ENCODE data around the gene ZNF219.

The ZNF219 gene

DNA sequence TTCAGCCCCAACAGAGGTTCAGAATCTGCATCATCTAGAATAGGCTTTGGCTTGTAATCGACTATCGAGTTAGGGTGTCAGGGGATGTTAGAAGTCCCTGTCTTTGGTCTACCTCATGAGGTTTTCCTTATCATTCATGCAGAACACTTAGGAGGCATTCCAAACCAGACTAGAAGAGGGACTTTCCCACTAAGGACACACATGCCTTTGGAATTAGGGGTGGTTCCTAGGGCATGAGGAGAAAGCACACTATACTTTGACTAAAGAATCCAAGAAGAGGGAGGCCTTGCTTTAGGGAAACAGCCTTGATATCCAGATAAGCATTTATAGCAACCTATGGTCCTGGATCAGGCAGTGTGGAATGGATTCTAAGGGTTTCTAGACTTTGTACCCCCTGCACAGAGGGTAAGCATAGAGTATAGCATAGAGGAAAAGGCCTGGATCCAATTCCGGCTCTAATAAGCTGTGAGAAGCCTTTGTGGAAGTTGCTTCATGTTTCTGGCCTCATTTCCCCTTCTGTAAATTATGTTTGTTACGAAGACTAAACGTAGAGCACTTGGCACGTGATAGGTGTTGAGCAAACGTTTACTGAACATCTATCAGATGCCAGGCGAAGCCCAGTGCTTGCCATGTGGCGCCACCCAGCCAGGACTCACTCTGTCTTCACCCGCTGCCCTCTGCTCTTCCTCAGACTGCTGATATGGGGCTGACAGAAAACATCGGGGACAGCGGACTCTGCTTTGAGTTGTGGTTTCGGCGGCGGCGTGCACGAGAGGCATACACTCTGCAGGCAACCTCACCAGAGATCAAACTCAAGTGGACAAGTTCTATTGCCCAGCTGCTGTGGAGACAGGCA lies 13.2 kb downstream of the ZNF219 start:
- DNase-seq = peak; percentile 54

DNA sequence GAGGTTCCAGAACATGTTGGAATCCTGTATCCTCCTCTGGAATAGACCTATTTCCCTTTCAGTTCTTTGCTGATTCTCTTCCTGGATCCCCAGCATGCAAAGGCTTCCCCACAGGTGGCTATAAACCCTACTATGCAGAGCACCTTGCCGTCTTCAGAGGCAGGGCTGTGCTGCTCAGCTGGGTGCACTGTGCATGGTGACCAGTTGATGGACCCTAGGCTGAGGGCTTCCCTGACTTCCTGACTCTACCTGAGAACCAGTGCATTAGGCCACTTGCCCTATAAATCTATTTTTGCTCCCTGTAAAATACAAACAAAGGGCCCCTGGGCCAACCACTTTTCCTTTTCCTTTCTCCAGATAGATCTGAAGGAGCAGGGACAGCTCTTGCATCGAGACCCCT lies 14.1 kb downstream of the ZNF219 start:
- no peak for DNase-seq

DNA sequence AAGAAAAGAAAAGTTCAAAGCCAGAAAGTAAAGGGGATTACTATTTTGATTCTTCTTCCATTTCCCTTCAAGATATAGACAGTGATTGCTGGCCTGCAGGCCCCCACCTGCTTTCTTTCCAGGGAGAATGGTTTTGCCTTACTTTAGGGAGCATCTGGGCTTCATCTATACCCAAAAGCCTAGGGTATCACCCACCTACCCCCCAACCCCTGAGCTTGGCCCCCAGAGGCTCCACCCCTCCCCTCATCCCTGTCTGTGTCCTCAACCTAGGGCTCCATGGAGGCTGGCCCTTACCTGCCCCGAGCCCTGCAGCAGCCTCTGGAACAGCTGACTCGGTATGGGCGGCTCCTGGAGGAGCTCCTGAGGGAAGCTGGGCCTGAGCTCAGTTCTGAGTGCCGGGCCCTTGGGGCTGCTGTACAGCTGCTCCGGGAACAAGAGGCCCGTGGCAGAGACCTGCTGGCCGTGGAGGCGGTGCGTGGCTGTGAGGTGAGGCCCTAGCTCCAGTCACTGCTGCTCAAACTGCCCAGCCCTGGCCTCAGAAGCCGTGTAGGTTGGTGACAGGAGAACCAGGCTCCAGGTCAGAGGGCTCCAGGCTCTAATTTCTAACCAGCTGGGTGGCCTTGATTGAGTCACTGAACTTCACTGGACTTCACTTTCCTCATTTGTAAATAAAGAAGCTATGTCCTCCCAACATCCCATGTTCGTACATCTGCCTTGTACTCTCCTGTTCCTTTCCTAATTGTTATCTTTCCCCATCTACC lies 14.7 kb downstream of the ZNF219 start:
- no peak for DNase-seq

DNA sequence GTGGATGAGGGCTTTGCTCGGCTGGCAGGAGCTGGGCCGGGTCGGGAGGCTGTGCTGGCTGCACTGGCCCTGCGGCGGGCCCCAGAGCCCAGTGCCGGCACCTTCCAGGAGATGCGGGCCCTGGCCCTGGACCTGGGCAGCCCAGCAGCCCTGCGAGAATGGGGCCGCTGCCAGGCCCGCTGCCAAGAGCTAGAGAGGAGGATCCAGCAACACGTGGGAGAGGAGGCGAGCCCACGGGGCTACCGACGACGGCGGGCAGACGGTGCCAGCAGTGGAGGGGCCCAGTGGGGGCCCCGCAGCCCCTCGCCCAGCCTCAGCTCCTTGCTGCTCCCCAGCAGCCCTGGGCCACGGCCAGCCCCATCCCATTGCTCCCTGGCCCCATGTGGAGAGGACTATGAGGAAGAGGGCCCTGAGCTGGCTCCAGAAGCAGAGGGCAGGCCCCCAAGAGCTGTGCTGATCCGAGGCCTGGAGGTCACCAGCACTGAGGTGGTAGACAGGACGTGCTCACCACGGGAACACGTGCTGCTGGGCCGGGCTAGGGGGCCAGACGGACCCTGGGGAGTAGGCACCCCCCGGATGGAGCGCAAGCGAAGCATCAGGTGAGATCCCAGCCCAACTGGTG lies 16.8 kb downstream of the ZNF219 start:
- DNase-seq = no peak

DNA sequence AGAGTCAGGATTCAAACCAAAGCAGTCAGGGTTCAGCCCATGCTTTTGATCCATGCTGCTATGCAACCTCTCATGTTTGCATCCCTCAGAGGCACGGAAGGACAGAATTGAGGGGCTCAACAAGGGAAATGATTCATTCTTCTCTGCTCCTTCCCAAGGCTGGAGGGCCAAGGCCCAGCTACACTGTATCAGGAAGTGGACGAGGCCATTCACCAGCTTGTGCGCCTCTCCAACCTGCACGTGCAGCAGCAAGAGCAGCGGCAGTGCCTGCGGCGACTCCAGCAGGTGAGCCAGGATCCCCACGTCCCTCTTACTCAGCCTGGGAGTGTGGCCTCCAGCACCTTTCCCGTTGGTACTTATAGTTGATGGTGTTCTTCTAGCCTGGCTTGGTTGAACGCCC lies 19.7 kb downstream of the ZNF219 start:
- DNase-seq = no peak

DNA sequence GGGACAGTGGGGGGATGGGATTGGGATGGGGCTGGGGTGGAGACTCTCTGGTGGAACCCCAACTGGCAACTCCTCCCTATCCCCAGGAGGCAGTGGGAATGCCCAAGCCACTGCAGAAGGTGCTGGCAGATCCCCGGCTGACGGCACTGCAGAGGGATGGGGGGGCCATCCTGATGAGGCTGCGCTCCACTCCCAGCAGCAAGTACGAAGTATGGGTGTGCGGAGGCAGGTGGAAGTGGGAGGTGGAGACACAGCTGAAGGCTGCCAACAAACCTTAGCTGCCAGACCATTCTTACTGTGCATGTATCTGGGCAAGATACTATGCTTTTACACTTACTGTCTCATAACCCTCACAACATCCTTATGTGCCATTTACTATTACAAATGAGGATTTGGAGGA lies 20.2 kb downstream of the ZNF219 start:
- DNase-seq = no peak

DNA sequence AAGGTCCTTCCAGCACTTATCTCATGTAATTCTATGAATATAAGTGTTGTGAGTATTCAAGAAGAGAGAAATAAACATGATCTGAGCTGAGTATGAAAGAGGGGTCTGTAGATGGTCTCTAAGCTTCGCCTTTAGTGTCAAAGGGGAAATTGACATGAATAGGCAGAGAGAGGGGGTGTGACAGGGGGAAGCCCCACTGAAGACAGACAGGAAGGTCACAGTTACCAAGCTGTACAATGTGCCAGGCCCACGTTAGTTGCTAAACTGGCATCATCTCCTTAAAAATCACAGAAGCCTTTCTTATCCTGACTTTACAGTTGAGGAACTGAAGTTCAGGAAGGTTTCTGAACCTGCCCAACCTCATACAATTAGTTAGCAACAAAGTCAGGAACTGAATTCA lies 20.8 kb downstream of the ZNF219 start:
- DNase-seq = no peak

DNA sequence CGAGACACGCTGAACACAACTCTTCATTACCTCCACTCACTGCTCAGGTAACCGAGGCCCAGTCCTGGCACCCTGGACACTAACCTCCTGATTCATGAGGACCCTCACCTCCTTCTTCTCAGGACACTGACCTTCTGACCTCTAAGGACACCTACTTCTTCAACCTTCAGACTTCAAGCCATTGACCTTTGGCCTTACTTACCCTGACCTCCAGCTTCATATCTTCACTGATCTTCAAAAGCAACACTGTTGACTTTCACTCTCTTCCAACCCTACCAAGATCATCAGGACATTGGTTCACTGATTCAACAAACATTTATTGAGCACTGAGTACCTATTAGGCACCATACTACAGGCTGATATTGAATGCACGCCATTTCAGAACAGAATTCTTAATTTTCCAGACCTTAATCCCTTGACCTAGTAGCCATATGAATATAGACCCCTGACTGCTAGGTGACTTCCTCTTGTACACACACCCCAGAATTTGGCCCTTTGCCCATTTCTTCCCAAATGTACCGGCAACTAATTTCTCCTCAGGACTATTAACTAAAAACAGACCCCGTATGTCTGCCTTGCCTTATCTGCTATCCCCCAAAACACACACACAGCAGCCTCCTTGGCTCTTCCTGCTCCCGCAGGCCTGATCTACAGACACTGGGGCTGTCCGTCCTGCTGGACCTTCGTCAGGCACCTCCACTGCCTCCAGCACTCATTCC lies 22.6 kb downstream of the ZNF219 start:
- no peak for DNase-seq

DNA sequence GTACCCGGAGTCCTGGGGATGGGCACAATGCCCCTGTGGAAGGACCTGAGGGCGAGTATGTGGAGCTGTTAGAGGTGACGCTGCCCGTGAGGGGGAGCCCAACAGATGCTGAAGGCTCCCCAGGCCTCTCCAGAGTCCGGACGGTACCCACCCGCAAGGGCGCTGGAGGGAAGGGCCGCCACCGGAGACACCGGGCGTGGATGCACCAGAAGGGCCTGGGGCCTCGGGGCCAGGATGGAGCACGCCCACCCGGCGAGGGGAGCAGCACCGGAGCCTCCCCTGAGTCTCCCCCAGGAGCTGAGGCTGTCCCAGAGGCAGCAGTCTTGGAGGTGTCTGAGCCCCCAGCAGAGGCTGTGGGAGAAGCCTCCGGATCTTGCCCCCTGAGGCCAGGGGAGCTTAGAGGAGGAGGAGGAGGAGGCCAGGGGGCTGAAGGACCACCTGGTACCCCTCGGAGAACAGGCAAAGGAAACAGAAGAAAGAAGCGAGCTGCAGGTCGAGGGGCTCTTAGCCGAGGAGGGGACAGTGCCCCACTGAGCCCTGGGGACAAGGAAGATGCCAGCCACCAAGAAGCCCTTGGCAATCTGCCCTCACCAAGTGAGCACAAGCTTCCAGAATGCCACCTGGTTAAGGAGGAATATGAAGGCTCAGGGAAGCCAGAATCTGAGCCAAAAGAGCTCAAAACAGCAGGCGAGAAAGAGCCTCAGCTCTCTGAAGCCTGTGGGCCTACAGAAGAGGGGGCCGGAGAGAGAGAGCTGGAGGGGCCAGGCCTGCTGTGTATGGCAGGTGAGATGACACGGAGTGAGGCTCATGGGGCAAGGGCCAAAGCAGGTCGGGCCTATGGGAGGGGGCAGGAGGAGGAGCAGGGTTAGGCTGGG lies 23.8 kb downstream of the ZNF219 start:
- no peak for DNase-seq

DNA sequence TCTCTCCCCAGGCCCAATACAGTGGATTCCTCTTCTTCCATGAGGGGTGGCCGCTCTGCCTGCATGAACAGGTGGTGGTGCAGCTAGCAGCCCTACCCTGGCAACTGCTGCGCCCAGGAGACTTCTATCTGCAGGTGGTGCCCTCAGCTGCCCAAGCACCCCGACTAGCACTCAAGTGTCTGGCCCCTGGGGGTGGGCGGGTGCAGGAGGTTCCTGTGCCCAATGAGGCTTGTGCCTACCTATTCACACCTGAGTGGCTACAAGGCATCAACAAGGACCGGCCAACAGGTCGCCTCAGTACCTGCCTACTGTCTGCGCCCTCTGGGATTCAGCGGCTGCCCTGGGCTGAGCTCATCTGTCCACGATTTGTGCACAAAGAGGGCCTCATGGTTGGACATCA lies 24.5 kb downstream of the ZNF219 start:
- DNase-seq = no peak

DNA sequence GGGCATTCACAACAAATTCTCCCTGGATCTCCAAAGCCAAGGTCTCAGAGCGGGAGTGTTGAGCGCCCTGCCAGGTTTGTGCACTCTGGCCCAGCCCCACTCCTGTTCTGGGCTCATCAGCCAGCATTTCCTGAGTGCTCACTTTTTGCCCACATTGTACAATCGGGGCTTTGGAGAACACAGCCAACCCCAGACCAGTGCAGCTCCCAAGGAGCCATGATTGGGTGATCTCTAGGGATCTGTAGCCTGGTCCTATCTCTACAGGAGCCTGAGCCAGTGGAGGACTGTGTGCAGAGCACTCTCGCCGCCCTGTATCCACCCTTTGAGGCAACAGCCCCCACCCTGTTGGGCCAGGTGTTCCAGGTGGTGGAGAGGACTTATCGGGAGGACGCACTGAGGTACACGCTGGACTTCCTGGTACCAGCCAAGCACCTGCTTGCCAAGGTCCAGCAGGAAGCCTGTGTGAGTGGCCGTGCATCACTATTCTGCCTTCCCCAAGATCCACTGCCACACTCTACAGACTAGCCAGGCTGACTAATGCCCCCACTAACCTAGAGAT lies 25.6 kb downstream of the ZNF219 start:
- DNase-seq = no peak

DNA sequence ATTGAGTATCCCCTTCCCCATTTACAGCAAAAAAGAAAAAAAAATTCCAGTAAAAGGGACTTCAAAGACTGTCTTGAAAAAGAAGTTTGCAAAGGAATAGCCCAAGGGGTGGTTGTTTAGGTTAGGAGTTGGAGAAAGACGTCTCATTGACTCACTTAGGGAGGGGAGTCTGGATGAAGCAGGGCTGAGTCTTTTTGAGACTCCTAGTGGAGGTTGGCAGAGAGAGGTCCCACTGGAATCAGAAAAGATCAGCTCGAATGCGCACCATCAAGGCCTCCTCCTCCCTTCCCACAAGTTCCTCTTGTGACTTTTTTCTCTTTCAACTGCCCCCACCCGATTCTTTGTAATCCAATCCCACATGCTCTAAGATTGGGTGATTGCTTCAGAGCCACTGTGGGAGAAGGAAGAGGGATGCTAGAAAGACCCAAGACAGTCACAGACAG lies 26.4 kb downstream of the ZNF219 start:
- peak; percentile 86 for DNase-seq

DNA sequence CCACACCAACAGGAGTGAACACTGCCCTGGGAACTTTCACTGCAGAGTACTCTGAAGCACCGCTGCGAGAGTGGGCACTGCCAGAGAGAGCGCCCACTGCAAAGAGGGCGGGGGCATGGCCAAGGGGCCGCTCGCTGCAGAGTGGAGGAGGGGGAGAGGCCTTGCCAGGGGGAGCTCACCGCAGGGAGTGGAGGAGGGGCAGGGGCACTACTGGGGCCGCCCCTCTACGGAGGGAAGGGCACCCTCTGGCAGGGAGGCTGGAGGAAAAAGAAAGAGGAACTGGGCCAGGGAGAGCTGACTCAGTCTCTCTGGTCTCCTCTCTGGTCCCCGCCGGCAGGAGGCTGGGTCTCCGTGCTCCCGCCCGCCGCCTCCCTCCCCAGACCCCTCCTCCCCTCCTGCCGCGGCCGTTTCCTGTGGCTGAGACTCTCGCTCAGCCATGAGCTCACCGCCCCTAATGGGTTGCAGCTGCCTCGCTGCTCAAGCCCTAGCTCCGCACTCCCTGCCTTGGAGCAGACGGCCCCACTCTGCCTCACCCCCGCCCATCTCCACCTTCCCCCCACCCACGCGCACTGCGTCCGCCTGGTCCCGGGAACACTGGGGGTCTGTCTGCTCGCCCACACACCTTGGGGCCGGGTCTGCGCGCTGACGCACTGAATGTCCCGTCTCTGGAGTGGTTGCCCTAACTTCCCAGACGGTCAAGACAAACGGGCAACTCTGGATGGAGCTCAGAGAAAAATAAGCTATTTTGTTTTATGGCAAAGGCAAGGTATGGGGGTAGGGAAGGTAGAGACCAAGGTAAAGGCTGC lies 27.0 kb downstream of the ZNF219 start:
- DNase-seq = peak; percentile 97

DNA sequence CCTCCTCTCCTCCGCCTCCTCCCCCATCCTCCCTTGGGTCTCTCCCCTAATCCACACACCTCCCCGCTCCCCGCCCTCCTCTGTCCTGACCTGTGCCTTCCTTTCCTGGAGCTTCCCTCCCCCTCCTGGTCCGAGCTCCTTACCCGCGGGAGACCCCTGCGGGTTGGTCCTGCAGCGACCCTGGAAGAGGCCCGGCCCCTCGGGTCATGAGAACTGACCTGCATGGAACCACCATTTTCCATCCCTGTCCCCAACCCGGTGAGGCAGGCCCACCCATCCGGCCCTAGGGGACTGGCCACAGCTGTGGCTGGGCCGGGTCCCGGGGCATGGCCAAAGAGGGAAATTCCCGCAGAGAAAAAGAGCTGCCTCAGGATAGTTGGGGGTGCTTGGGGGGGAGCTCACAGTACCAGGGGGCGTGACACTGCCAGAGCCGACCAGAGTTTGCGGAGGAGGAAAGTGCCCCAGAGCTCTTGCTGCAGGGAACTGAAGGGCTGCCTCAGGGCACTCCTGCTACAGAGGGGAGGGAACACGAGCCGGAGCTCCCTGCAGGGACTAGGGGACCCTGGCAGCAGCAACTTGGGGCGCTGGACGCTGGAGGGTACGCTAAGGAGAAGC lies 27.7 kb downstream of the ZNF219 start:
- DNase-seq = peak; percentile 56

DNA sequence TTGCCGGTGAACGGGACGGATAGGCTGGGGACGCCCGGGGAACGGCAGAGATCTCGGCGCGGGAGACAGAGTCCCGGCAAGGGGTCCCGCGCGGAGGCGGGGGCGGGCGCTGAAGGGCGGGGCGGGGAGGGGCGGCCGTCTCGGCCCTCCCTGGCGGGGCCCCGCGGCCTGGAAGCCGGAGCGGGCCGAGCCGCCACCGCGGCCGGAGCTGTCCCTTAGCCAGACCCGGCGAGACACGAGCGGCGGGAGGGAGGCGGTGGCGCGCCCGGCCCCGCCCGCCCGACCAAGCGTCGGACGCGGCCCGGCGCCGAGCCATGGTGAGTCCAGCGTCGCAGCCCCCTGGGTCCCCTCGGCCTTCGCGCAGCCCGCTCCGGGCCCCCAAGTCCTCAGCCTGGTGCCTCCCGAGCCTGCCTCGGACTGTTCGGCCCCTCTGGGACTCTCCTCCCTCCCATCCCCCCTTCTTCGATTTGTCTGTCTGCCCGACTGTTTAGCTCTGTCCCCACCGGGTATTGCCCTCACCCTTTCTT lies 28.3 kb downstream of the ZNF219 start, which contains the start of gene ARHGEF40:
Gene ARHGEF40, plus strand, starts transcription at position 222 of the 527 bp plus-strand sequence. Its CDS starts 93 bp downstream, at position 315.
- DNase-seq = peak; percentile 66

DNA sequence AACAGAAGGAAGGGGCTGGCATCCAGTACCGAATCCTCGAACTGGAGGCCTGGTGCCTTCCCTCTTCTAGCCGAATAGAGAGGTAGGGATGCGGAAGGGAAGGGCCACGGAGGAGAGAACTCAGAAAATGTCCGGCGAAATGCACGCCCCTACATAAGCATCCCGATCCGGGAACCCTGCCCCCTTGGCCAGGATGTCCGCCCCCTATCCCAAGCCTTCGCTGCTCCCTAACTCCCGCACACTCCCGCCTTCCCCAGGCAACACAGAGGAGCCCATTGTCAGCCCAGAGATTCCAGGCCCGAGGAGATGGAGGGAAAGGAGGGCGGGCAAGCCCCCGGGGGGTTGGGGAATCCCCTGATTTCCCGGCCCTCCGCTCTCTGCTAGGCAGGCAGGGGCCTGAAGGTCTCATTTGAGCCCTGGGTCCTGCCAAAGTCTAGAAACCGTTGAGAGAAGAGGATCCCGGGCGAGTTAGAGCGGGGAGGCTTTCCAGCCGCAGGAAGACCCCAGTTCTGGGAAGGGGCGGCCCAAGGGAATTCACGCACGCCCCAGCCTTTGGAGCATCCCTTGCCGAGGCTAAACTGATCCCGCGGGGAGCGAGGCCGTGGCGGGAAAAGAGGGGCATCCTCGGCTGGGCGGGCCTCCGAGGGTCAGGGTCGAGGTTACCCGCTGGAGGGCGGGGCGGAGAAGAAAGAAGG lies 28.9 kb downstream of the ZNF219 start:
- peak; percentile 48 for DNase-seq

DNA sequence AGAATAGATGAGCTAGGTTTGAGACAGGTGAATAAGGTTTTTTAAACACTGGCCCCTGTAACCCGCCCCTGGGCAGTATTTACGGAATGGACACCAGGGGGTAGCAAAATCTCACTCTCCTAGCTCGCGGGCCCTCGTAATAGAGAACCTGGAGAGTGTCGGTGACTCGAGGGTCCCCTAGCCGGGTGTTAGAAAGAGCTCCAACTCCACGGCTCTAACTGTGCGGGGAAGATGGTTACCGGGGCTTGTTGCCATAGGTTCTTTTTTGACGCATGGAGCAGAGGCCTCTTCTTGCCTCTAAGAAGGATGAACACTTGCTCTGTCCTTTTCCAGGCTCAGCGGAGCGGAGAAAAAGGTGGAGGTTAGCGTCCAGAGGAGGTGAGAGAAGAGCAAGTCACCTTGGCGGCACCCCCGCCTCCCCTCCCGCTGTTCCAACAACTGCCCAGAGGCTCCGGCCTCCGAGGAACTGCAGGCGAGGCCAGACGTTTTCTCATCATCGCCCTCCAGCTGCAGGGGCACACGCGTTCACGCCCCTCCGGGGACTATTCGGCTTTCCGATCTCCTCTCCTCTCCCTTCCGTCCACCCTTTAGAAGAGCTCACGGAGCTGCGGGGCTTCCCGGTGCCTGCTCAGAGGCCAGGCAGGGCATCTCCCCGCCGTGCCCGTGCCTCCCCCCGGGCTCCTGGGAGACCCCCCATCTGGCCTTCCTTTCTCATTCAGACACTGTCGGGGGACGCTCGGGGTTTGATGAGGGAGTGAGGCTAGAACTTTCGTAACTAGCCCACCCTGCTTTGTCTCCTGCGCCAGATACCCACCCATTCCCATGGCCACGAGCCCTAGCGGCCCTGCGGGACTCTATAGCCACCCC lies 29.7 kb downstream of the ZNF219 start:
- DNase-seq = peak; percentile 72

DNA sequence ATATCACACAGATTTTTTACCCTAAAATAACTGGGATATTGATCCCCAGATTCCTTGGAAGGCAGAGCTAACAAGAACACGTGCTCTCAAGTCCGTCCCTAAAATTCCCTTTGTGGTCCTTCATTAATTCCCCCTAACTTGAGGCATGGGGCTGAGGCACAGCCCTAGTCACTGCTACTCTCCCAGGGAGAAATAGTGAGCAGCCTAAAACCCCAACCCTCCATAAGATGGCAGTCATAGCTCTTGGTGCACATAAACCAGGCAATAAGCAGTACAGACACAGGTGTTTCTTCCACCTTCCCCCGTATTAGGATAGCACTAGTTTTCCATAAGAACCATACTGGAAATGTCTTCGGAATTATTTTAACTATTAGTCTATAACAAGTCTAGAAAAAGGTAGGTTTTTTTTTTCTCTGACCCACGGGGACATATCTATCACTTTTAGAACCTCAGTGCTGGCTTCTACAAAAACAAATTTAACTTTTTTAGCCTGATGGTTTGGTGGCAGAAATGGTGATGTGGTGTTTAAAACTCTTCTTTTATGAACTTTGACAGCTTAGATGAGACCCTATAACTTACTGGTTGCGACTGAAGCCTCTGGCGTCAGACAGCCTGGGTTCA lies 31.5 kb downstream of the ZNF219 start:
- DNase-seq = no peak
